Measurements from ENCODE around the gene UBXN7. TPM values are rescaled to one million over a fixed set of nuclear protein-coding genes. Genes with fewer than 3 reads are reported as not detected.
A peak's percentile ranks its signal among the peaks of the same experiment; 100 is the strongest.
"Not testable (repeated sequence)": the region's sequence is repeated elsewhere in the genome, so short reads cannot be mapped to it uniquely, and the experiment has no call there.

The UBXN7 gene
- total RNA-seq, 1 donor from 2014 or later, result 57.6 TPM

DNA sequence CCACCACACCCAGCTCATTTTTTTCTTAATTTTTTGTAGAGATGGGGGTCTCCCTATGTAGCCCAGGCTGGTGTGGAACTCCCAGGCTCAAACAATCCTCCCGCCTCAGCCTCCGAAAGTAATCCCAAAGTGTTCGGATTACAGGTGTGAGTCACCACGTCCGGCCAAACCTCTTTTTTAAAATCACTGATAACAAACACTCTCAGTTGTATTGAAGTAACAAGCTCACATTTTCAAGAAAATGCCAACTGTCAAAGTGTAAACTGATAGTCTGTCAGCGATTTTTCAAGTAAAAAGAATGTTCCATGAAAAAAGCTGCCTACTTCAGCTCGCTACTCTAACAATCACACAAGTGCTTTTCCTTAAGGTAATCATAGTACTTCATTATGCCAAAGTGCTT lies 33.4 kb downstream of the UBXN7 start:
- Mint-ChIP-seq H3K4me1 (ENCODE audit: low read depth) (peaks cover 11% of the 10 kb centered on the region), H3K4me3 (ENCODE audit: unreplicated experiment) (no peak overlapping the region), H3K27ac (ENCODE audit: unreplicated experiment) (no peak overlapping the region), H3K9me3 (ENCODE audit: low read depth) (no peaks in the 10 kb centered on the region), H3K36me3 (ENCODE audit: low read depth) (peaks cover 20% of the 10 kb centered on the region), H3K27me3 (ENCODE audit: low read depth) (no peaks in the 10 kb centered on the region)
- TF ChIP-seq, protein P1, sequence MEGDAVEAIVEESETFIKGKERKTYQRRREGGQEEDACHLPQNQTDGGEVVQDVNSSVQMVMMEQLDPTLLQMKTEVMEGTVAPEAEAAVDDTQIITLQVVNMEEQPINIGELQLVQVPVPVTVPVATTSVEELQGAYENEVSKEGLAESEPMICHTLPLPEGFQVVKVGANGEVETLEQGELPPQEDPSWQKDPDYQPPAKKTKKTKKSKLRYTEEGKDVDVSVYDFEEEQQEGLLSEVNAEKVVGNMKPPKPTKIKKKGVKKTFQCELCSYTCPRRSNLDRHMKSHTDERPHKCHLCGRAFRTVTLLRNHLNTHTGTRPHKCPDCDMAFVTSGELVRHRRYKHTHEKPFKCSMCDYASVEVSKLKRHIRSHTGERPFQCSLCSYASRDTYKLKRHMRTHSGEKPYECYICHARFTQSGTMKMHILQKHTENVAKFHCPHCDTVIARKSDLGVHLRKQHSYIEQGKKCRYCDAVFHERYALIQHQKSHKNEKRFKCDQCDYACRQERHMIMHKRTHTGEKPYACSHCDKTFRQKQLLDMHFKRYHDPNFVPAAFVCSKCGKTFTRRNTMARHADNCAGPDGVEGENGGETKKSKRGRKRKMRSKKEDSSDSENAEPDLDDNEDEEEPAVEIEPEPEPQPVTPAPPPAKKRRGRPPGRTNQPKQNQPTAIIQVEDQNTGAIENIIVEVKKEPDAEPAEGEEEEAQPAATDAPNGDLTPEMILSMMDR (IDR thresholded peaks at IDR 0.05), result no peak
- DNase-seq (ENCODE audit: low spot score), result no peak

DNA sequence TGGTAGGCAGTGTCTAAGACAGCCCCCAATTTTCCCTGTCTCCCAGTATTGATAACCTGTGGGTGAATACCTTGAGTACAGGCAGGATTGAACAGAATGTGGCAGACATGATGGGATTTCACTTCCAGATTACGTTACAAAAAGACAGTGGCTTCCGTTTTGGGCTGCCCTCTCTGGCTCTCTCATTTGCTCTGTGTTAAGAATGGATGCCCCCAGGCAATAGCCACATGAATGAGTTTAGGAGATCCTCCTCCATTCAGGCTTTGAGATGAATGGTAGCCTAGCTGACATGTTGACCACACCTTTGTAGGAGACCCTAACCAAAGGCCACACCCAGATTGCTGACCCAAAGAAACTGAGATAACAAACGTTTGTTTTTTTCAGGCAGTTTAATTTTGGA lies 34.3 kb downstream of the UBXN7 start:
- no peaks in the 10 kb centered on the region for H3K27me3 Mint-ChIP-seq (ENCODE audit: low read depth)
- TF ChIP-seq, protein P1 (IDR thresholded peaks at IDR 0.05), result no peak
- H3K9me3 Mint-ChIP-seq (ENCODE audit: low read depth), result no peaks in the 10 kb centered on the region
- peaks cover 20% of the 10 kb centered on the region for H3K36me3 Mint-ChIP-seq (ENCODE audit: low read depth)
- DNase-seq (ENCODE audit: low spot score), result no peak
- no peak overlapping the region for H3K4me3 Mint-ChIP-seq (ENCODE audit: unreplicated experiment)
- no peak overlapping the region for H3K27ac Mint-ChIP-seq (ENCODE audit: unreplicated experiment)
- H3K4me1 Mint-ChIP-seq (ENCODE audit: low read depth), result peaks cover 11% of the 10 kb centered on the region

- TF ChIP-seq, protein P1 (IDR thresholded peaks at IDR 0.05), result no peak
- DNase-seq (ENCODE audit: low spot score), result no peak
- peaks cover 26% of the 10 kb centered on the region for H3K36me3 Mint-ChIP-seq (ENCODE audit: low read depth)
Measured at GRCh38 chr3:196390116-196390515, 42.1 kb downstream of the UBXN7 start.

GRCh38 chr3:196388956-196389355 lies 43.3 kb downstream of the UBXN7 start:
- H3K9me3 Mint-ChIP-seq (ENCODE audit: low read depth), result peaks cover 4% of the 10 kb centered on the region
- peak overlapping the region; percentile 72 for H3K27ac Mint-ChIP-seq (ENCODE audit: unreplicated experiment)
- TF ChIP-seq, protein P1 (IDR thresholded peaks at IDR 0.05), result no peak
- no peak for DNase-seq (ENCODE audit: low spot score)
- peaks cover 36% of the 10 kb centered on the region for H3K36me3 Mint-ChIP-seq (ENCODE audit: low read depth)
- no peak overlapping the region for H3K4me3 Mint-ChIP-seq (ENCODE audit: unreplicated experiment)
- peaks cover 13% of the 10 kb centered on the region for H3K4me1 Mint-ChIP-seq (ENCODE audit: low read depth)
- no peaks in the 10 kb centered on the region for H3K27me3 Mint-ChIP-seq (ENCODE audit: low read depth)

More at GRCh38 chr3:196390116-196390515, 42.1 kb downstream of the UBXN7 start:
- Mint-ChIP-seq H3K4me1 (ENCODE audit: low read depth) (peaks cover 13% of the 10 kb centered on the region), H3K4me3 (ENCODE audit: unreplicated experiment) (no peak overlapping the region), H3K27ac (ENCODE audit: unreplicated experiment) (no peak overlapping the region), H3K27me3 (ENCODE audit: low read depth) (no peaks in the 10 kb centered on the region), H3K9me3 (ENCODE audit: low read depth) (peaks cover 4% of the 10 kb centered on the region)

DNA sequence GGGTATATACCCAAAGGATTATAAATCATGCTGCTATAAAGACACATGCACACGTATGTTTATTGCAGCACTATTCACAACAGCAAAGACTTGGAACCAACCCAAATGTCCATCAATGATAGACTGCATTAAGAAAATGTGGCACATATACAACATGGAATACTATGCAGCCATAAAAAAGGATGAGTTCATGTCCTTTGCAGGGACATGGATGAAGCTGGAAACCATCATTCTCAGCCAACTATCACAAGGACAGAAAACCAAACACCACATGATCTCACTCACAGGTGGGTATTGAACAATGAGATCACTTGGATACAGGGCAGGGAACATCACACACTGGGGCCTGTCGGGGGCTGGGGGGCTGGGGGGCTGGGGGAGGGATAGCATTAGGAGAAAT lies 44.3 kb downstream of the UBXN7 start:
- not testable (repeated sequence) for H3K4me3 Mint-ChIP-seq (ENCODE audit: unreplicated experiment); DNase-seq (ENCODE audit: low spot score); H3K27ac Mint-ChIP-seq (ENCODE audit: unreplicated experiment); H3K9me3 Mint-ChIP-seq (ENCODE audit: low read depth); H3K27me3 Mint-ChIP-seq (ENCODE audit: low read depth)
- peaks cover 13% of the 10 kb centered on the region for H3K4me1 Mint-ChIP-seq (ENCODE audit: low read depth)
- peaks cover 40% of the 10 kb centered on the region for H3K36me3 Mint-ChIP-seq (ENCODE audit: low read depth)

- H3K9me3 Mint-ChIP-seq (ENCODE audit: low read depth); H3K4me3 Mint-ChIP-seq (ENCODE audit: unreplicated experiment); H3K27ac Mint-ChIP-seq (ENCODE audit: unreplicated experiment); H3K27me3 Mint-ChIP-seq (ENCODE audit: low read depth); DNase-seq (ENCODE audit: low spot score): not testable (repeated sequence)
- Mint-ChIP-seq H3K36me3 (ENCODE audit: low read depth) (peaks cover 40% of the 10 kb centered on the region), H3K4me1 (ENCODE audit: low read depth) (peaks cover 13% of the 10 kb centered on the region)
Measured at GRCh38 chr3:196386797-196387196, 45.4 kb downstream of the UBXN7 start.

DNA sequence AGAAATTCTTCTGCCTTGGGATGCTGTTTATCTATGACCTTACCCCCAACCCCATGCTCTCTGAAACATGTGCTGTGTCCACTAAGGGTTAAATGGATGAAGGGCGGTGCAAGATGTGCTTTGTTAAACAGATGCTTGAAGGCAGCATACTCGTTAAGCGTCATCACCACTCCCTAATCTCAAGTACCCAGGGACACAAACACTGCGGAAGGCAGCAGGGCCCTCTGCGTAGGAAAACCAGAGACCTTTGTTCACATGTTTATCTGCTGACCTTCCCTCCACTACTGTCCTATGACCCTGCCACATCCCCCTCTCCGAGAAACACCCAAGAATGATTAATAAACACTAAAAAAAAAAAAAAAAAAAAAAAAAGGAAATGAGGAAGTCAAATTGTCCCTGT lies 46.2 kb downstream of the UBXN7 start:
- H3K27ac Mint-ChIP-seq (ENCODE audit: unreplicated experiment); DNase-seq (ENCODE audit: low spot score); H3K9me3 Mint-ChIP-seq (ENCODE audit: low read depth); H3K4me3 Mint-ChIP-seq (ENCODE audit: unreplicated experiment); H3K27me3 Mint-ChIP-seq (ENCODE audit: low read depth): not testable (repeated sequence)
- Mint-ChIP-seq H3K4me1 (ENCODE audit: low read depth) (peaks cover 13% of the 10 kb centered on the region), H3K36me3 (ENCODE audit: low read depth) (peaks cover 45% of the 10 kb centered on the region)

DNA sequence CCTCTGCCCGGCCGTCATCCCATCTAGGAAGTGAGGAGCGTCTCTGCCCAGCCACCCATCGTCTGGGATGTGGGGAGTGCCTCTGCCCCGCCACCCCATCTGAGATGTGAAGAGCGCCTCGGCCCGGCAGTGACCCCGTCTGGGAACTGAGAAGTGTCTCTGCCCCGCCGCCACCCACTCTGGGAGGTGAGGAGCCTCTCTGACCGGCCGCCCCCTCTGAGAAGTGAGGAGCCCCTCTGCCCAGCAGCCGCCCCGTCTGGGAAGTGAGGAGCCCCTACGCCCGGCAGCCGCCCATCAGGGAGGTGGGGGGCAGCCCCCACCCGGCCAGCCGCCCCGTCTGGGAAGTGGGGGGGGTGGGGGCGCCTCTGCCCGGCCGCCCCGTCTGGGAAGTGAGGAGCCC lies 46.8 kb downstream of the UBXN7 start:
- not testable (repeated sequence) for H3K27ac Mint-ChIP-seq (ENCODE audit: unreplicated experiment); H3K9me3 Mint-ChIP-seq (ENCODE audit: low read depth); H3K4me3 Mint-ChIP-seq (ENCODE audit: unreplicated experiment); DNase-seq (ENCODE audit: low spot score); H3K27me3 Mint-ChIP-seq (ENCODE audit: low read depth)
- Mint-ChIP-seq H3K36me3 (ENCODE audit: low read depth) (peaks cover 41% of the 10 kb centered on the region), H3K4me1 (ENCODE audit: low read depth) (peaks cover 13% of the 10 kb centered on the region)
